22Rv1 (cell line): ENCODE measurements around the gene BPIFA3.

Source experiments
- H3K27ac ChIP-seq: fragments of 450-650 bp; 2 replicates; pipeline ENCODE4 v1.5.1; 2017
- CTCF ChIP-seq: fragments of 450-650 bp; IDR thresholded peaks from 2 replicates; pipeline ENCODE4 v1.5.1; 2017; ENCODE audit warnings: mild to moderate bottlenecking
- ZFX ChIP-seq: fragments of 450-650 bp; IDR thresholded peaks from 2 replicates; pipeline ENCODE4 v1.6.1; 2017; ENCODE audit warnings: antibody characterized with exemption, borderline replicate concordance

Gene BPIFA3

GRCh38 chr20:33275215-33275614 lies 58.1 kb downstream of the BPIFA3 start:
- TF ChIP-seq CTCF (no peak), ZFX (no peak)

GRCh38 chr20:33275871-33276270 lies 58.7 kb downstream of the BPIFA3 start:
- no peak for TF ChIP-seq ZFX
- TF ChIP-seq CTCF = no peak
- no peak overlapping the region for H3K27ac ChIP-seq

More at GRCh38 chr20:33275215-33275614, 58.1 kb downstream of the BPIFA3 start:
- no peak overlapping the region for H3K27ac ChIP-seq

GRCh38 chr20:33276303-33277113 lies 59.4 kb downstream of the BPIFA3 start:
- no peak overlapping the region for H3K27ac ChIP-seq
- TF ChIP-seq CTCF (no peak), ZFX (no peak)
